ENCODE data around the gene SLC13A3. TPM values are rescaled to one million over a fixed set of nuclear protein-coding genes. Genes with fewer than 3 reads are reported as not detected.

SLC13A3 gene
- total and polyA plus RNA-seq, 2 donors (not counting 3 experiments of a cell fraction or from before 2014, with no cell fraction given), result 0.11 to 0.40 TPM

DNA sequence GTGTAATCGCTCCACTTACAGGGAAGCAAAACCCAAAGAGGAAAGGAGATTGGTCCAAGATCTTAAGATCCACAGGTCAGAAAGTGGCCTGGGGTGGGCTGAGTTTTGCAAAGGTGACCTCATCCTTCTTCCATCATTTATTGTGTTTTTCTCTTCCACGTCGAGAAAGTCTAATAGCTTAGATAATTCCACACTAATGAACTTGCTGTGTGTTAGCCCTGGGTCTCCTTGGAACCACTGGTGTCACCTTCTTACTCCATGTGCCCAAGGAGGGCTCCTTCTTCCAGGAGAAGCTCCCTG is 1.7 kb downstream of the SLC13A3 start:
- BruUV-seq (replicated peaks), result no TSS peak
- dilution Hi-C loops (cut with MboI; ENCODE audit: extremely low pct_ligation_motif_present, low sequenced_read_pairs), result no loop called here
- Histone ChIP-seq H3K27me3 (ENCODE audit: control insufficient read depth in 2 of 2, insufficient read depth in 2 of 2, low read length in 2 of 2) (peaks cover 3 to 16% of the 10 kb centered on the region in 2 experiments), H3K9me3 (replicated peaks; ENCODE audit: control insufficient read depth, insufficient read depth, low read length) (no peaks in the 10 kb centered on the region), H3K9ac (replicated peaks; ENCODE audit: extremely low read depth, insufficient read depth, low read length) (no peak overlapping the region), H2AFZ (ENCODE audit: low read depth, low read length) (no peak overlapping the region), H3K9me1 (replicated peaks; ENCODE audit: control insufficient read depth, extremely low read depth, insufficient read depth, low read length) (no peaks in the 10 kb centered on the region), H4K20me1 (replicated peaks; ENCODE audit: control insufficient read depth, extremely low read depth, insufficient read depth, low read length) (no peaks in the 10 kb centered on the region), H3K4me1 (ENCODE audit: control insufficient read depth, extremely low read depth, insufficient read depth, low read length) (no peaks in the 10 kb centered on the region), H3K36me3 (ENCODE audit: control insufficient read depth in 2 of 2, extremely low read depth in 1 of 2, insufficient read depth in 2 of 2, low read length in 2 of 2) (no peaks in the 10 kb centered on the region), H3K4me3 (replicated peaks in 1 of 3; ENCODE audit: insufficient read depth in 1 of 3, low read depth in 1 of 3, low read length in 3 of 3) (no peak overlapping the region), H3K79me2 (ENCODE audit: control insufficient read depth, insufficient read depth, low read length) (no peaks in the 10 kb centered on the region), H3K4me2 (ENCODE audit: insufficient read depth, low read length) (no peak overlapping the region), H3K27ac (ENCODE audit: insufficient read depth, low read depth, low read length) (no peak overlapping the region)
- ChIA-PET CTCF (interaction anchor here (1.4 kb wide), 1 partner anchor 14 kb away, joined by 3 read pairs; no protein-coding TSS in a partner anchor), POLR2A (no interaction called here)
- FAIRE-seq (no peak), DNase-seq (ENCODE audit: low read depth, low spot score) (no peak)
- intact Hi-C loops (cut with micrococcal nuclease), result no loop called here
- no peak for TF ChIP-seq POLR2A (IDR thresholded peaks at IDR 0.05; ENCODE audit: low read depth, low read length)
- no peak for TF ChIP-seq MYC (IDR thresholded peaks at IDR 0.05; ENCODE audit: low read depth, low read length)
- TF ChIP-seq FOS (IDR thresholded peaks at IDR 0.05; ENCODE audit: borderline replicate concordance, insufficient read depth, low read length), result no peak
- no peak for TF ChIP-seq EZH2 (IDR thresholded peaks at IDR 0.05; ENCODE audit: borderline replicate concordance, low read depth, low read length, severe bottlenecking)
- no peak for TF ChIP-seq CTCF (IDR thresholded peaks at IDR 0.05; ENCODE audit: extremely low read depth in 1 of 2, insufficient read depth in 1 of 2, low read depth in 1 of 2, low read length in 2 of 2)
- TF ChIP-seq GATA2 (IDR thresholded peaks at IDR 0.05; ENCODE audit: insufficient read depth, insufficient read length, low read depth, low read length), result no peak
- TF ChIP-seq JUN (IDR thresholded peaks at IDR 0.05; ENCODE audit: borderline replicate concordance, insufficient read depth, insufficient read length, low read depth), result no peak
- no peak for TF ChIP-seq MAX (IDR thresholded peaks at IDR 0.05; ENCODE audit: insufficient read depth, insufficient read length)
- no peak for TF ChIP-seq POLR2AphosphoS5 (IDR thresholded peaks at IDR 0.05; ENCODE audit: insufficient read depth, low read depth, low read length)
